OCI-LY3 (cell line): ENCODE data around the gene TCF4.
A peak's percentile ranks its signal among the peaks of the same experiment; 100 is the strongest.

Source experiments
- H2AFZ ChIP-seq: fragments of 200-600, 300-600 bp; shearing (Covaris generic); 2 replicates; pipeline ENCODE4 v1.6.0; 2014; ENCODE audit warnings: antibody characterized with exemption, low read depth, low read length
- H3K27ac ChIP-seq: fragments of 200-600, 300-600 bp; sonication (generic); 2 replicates; pipeline ENCODE4 v1.5.1; 2014; ENCODE audit warnings: mild to moderate bottlenecking, low read length, moderate library complexity, mixed read lengths
- H3K27me3 ChIP-seq: fragments of 200-600, 300-600 bp; sonication (generic); 2 replicates; pipeline ENCODE4 v1.6.1; 2014; ENCODE audit warnings: low read depth, low read length, mixed read lengths
- H3K36me3 ChIP-seq: fragments of 200-600, 300-600 bp; sonication (generic); replicated peaks from 2 replicates; pipeline ENCODE3; 2014; ENCODE audit warnings: low read depth, low read length, mixed read lengths
- H3K4me1 ChIP-seq: fragments of 300-600, 200-600 bp; sonication (generic); 2 replicates; pipeline ENCODE4 v1.6.1; 2014; ENCODE audit warnings: low read length, mixed read lengths
- H3K4me2 ChIP-seq: fragments of 200-600, 300-600 bp; sonication (generic); 2 replicates; pipeline ENCODE4 v1.6.1; 2014; ENCODE audit warnings: low read length, mixed read lengths
- H3K4me3 ChIP-seq: fragments of 300-600, 200-600 bp; sonication (generic); 2 replicates; pipeline ENCODE4 v1.5.1; 2014; ENCODE audit warnings: antibody characterized with exemption, mild to moderate bottlenecking, low read length, moderate library complexity
- H3K79me2 ChIP-seq: fragments of 300-600, 200-600 bp; shearing (Covaris generic); 2 replicates; pipeline ENCODE4 v1.6.1; 2014; ENCODE audit warnings: mild to moderate bottlenecking, low read length, mixed read lengths
- H3K9ac ChIP-seq: fragments of 300-600, 200-600 bp; shearing (Covaris generic); 2 replicates; pipeline ENCODE4 v1.6.0; 2014; ENCODE audit warnings: mild to moderate bottlenecking, low read length, moderate library complexity
- H3K9me3 ChIP-seq: fragments of 200-600, 300-600 bp; shearing (Covaris generic); 2 replicates; pipeline ENCODE4 v1.6.1; 2014; ENCODE audit warnings: low read length, mixed read lengths; ENCODE audit not compliant: insufficient read depth
- H4K20me1 ChIP-seq: fragments of 200-600, 300-600 bp; sonication (generic); 2 replicates; pipeline ENCODE4 v1.6.1; 2016; ENCODE audit warnings: low read length, mixed read lengths; ENCODE audit not compliant: insufficient read depth
- CTCF ChIP-seq: fragments of 200-600, 300-600 bp; sonication (generic); IDR thresholded peaks from 2 replicates; pipeline ENCODE4 v1.5.1; 2014; ENCODE audit warnings: antibody characterized with exemption, low read length, low read depth
- EZH2phosphoT487 ChIP-seq: fragments of 200-600 bp; shearing (Covaris generic); IDR thresholded peaks from 2 replicates; pipeline ENCODE4 v1.6.1; 2018; ENCODE audit warnings: antibody characterized with exemption, mixed run types, low read depth

The TCF4 gene

GRCh38 chr18:55228707-55229106 lies 359.3 kb downstream of the TCF4 start:
- TF ChIP-seq EZH2phosphoT487 (no peak), CTCF (no peak)
- Histone ChIP-seq H3K9me3 (no peaks in the 10 kb centered on the region), H3K27me3 (no peaks in the 10 kb centered on the region), H3K79me2 (peaks cover 46% of the 10 kb centered on the region), H3K4me2 (no peak overlapping the region), H3K27ac (0 out of 2 replicates have a peak overlapping the region, but pooled peaks have one; percentile 4), H4K20me1 (0 out of 2 replicates have a peak, but pooled peaks cover 3% of the 10 kb centered on the region), H3K4me3 (no peak overlapping the region), H3K4me1 (peaks cover 39% of the 10 kb centered on the region), H3K36me3 (peaks cover 89% of the 10 kb centered on the region), H2AFZ (no peak overlapping the region), H3K9ac (no peak overlapping the region)

- TF ChIP-seq CTCF (no peak), EZH2phosphoT487 (no peak)
- no peak overlapping the region for H3K9ac ChIP-seq
- H4K20me1 ChIP-seq = 0 out of 2 replicates have a peak, but pooled peaks cover 5% of the 10 kb centered on the region
- H2AFZ ChIP-seq = no peak overlapping the region
- H3K79me2 ChIP-seq = peaks cover 43% of the 10 kb centered on the region
- peak overlapping the region; percentile 4; the same call in 1 of the 2 replicates for H3K27ac ChIP-seq
- no peaks in the 10 kb centered on the region for H3K9me3 ChIP-seq
- H3K4me2 ChIP-seq = no peak overlapping the region
- no peaks in the 10 kb centered on the region for H3K27me3 ChIP-seq
- H3K36me3 ChIP-seq = peaks cover 90% of the 10 kb centered on the region
- H3K4me1 ChIP-seq = peaks cover 39% of the 10 kb centered on the region
- H3K4me3 ChIP-seq = no peak overlapping the region
Observed at GRCh38 chr18:55228191-55228590, 359.8 kb downstream of the TCF4 start.

GRCh38 chr18:55227771-55228170 lies 360.2 kb downstream of the TCF4 start:
- no peaks in the 10 kb centered on the region for H3K27me3 ChIP-seq
- no peaks in the 10 kb centered on the region for H3K9me3 ChIP-seq
- no peak overlapping the region for H2AFZ ChIP-seq
- TF ChIP-seq CTCF (no peak), EZH2phosphoT487 (no peak)
- no peak overlapping the region for H3K9ac ChIP-seq
- H3K4me1 ChIP-seq = peaks cover 39% of the 10 kb centered on the region
- H3K79me2 ChIP-seq = peaks cover 38% of the 10 kb centered on the region
- 0 out of 2 replicates have a peak, but pooled peaks cover 8% of the 10 kb centered on the region for H4K20me1 ChIP-seq
- H3K36me3 ChIP-seq = peaks cover 90% of the 10 kb centered on the region
- no peak overlapping the region for H3K4me3 ChIP-seq
- no peak overlapping the region for H3K4me2 ChIP-seq
- H3K27ac ChIP-seq = no peak overlapping the region

- Histone ChIP-seq H2AFZ (no peak overlapping the region), H3K27ac (0 out of 2 replicates have a peak overlapping the region, but pooled peaks have one; percentile 0), H3K9me3 (no peaks in the 10 kb centered on the region), H3K9ac (no peak overlapping the region), H3K4me1 (peaks cover 39% of the 10 kb centered on the region), H3K79me2 (peaks cover 22% of the 10 kb centered on the region), H3K27me3 (no peaks in the 10 kb centered on the region), H3K4me3 (no peak overlapping the region), H3K36me3 (peaks cover 88% of the 10 kb centered on the region), H3K4me2 (no peak overlapping the region), H4K20me1 (0 out of 2 replicates have a peak, but pooled peaks cover 8% of the 10 kb centered on the region)
- TF ChIP-seq CTCF = no peak
- TF ChIP-seq EZH2phosphoT487 = no peak
Observed at GRCh38 chr18:55226044-55226443, 361.9 kb downstream of the TCF4 start.
